Subcutaneous adipose tissue (tissue), 4 donors: ENCODE results near the gene OPTN. TPM values are rescaled to one million over a fixed set of nuclear protein-coding genes. Genes with fewer than 3 reads are reported as not detected.

ENCODE experiments used
- total RNA-seq, 4 donors: library from RNA; depleted of rRNA; stranded (reverse); fragments of >200 nt; gene quantifications; one replicate each; pipeline ENCODE4 v1.1.0, GENCODE V29; 2016
- TF ChIP-seq, protein P1 (sequence below): fragments of 450-650 bp; IDR thresholded peaks from one replicate; pipeline ENCODE4 v1.5.1; 2016; ENCODE audit warnings: low read depth, mild to moderate bottlenecking, control low read depth, antibody characterized with exemption, moderate library complexity

The OPTN gene
- total RNA-seq, result 100 to 1,000 TPM in 2 of 4 donors, 10 to 100 TPM in 2; 69.0 to 195 (median 104) TPM

DNA sequence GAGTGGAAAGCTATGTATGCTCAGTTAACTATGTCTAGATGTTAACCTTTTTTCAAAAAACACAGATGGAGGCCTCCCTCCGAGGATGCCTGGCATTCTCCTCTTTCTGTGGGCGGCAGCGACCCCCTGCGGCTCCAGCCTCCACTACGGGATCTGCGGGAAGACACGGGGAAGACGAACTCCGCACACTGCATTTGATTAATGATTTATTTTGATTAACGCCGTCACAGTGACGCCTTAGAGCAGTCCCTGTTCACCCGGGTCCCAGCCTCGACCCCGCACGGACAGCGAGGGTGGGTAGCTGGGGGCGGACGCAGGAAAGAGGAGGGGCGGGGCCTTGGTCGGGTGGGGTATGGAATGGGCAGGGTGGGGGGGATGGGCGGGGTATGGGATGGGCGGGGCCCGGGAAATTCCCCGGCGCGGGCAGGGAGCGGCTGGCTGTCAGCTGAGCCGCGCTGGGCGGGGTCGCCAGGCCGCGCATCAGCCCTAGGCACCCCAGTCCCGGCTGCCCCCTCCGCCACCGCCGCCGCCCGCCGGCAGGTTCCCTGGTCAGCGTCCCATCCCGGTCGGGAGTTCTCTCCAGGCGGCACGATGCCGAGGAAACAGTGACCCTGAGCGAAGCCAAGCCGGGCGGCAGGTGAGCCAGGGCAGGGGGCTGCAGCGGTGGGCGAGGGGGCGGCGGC lies at the start of gene OPTN:
Gene OPTN, plus strand, starts transcription at position 498 of the 683 bp plus-strand sequence. CDS start 8,960 bp downstream, outside the sequence.
- TF ChIP-seq, protein P1, sequence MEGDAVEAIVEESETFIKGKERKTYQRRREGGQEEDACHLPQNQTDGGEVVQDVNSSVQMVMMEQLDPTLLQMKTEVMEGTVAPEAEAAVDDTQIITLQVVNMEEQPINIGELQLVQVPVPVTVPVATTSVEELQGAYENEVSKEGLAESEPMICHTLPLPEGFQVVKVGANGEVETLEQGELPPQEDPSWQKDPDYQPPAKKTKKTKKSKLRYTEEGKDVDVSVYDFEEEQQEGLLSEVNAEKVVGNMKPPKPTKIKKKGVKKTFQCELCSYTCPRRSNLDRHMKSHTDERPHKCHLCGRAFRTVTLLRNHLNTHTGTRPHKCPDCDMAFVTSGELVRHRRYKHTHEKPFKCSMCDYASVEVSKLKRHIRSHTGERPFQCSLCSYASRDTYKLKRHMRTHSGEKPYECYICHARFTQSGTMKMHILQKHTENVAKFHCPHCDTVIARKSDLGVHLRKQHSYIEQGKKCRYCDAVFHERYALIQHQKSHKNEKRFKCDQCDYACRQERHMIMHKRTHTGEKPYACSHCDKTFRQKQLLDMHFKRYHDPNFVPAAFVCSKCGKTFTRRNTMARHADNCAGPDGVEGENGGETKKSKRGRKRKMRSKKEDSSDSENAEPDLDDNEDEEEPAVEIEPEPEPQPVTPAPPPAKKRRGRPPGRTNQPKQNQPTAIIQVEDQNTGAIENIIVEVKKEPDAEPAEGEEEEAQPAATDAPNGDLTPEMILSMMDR, result no peak

DNA sequence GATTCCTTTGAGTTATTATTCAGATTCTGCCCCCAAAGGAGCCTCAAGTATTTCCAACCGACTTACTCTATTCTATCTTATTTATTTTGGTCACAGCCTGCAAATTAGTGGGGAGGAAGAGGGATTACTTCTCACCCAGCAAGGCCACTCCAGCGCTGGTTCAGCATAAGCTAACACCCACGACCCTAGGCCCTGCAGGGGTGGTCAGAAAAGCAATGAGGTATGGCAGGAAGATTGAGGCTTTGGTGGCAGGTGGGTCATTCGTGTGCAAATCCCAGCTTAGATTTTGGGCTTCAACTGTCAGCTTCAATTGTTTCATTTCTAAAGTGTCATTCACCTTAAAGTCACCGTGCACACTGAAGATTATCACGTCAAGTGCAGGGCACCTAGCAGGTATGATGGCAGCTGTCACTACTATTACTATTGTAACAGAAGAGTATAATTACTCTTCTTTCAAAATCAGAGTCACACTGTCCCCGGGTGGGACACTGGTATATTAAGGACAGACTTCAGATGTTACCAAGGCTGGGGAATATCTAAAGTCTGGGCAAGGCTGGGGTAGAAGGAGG lies 48.8 kb upstream of the OPTN start:
- TF ChIP-seq, protein P1, result no peak

- TF ChIP-seq, protein P1, result no peak
These were observed 46.0 kb upstream of the OPTN start for GRCh38 chr10:13053794-13054462.

GRCh38 chr10:13054844-13055243 lies 45.1 kb upstream of the OPTN start:
- TF ChIP-seq, protein P1, result no peak

- TF ChIP-seq, protein P1, result no peak
These were observed 43.4 kb upstream of the OPTN start for GRCh38 chr10:13056456-13057077.

GRCh38 chr10:13062803-13063202 lies 37.2 kb upstream of the OPTN start:
- TF ChIP-seq, protein P1, result no peak

- TF ChIP-seq, protein P1, result no peak
These were observed 33.4 kb upstream of the OPTN start for GRCh38 chr10:13066527-13066926.
